CD4-positive, CD25-positive, alpha-beta regulatory T cell (primary cell): ENCODE results near the gene EMC10. TPM values are rescaled to one million over a fixed set of nuclear protein-coding genes. Genes with fewer than 3 reads are reported as not detected.

Source experiments
- ATAC-seq, 2 donors: fragments of 150-1000 bp; cut with Tn5 transposase; one replicate each; pipeline ENCODE4 v1.10.0; 2021; ENCODE audit warnings: low read depth in 2 of 2, moderate number of reproducible peaks in 2 of 2, moderate library complexity in 1 of 2
- DNase-seq, 3 donors: peaks; one replicate each; pipeline versions ENCODE4 v3.0.0 to v3.0.0-alpha.2; 2012 to 2022; ENCODE audit warnings: mixed read lengths in 1 of 3
- H3K27ac ChIP-seq: one replicate; pipeline ENCODE4 v1.7.0; 2013; ENCODE audit warnings: mild to moderate bottlenecking, low read length; ENCODE audit not compliant: insufficient read depth, poor library complexity, severe bottlenecking
- H3K27me3 ChIP-seq: one replicate; pipeline ENCODE4 v1.7.0; 2013; ENCODE audit warnings: low read length; ENCODE audit not compliant: control insufficient read depth, insufficient read depth
- H3K36me3 ChIP-seq: one replicate; pipeline ENCODE4 v1.7.0; 2013; ENCODE audit warnings: mild to moderate bottlenecking, low read length, moderate library complexity; ENCODE audit not compliant: control insufficient read depth, insufficient read depth
- H3K4me1 ChIP-seq: 2 replicates; pipeline ENCODE4 v1.7.0; 2013; ENCODE audit warnings: mild to moderate bottlenecking, low read length; ENCODE audit not compliant: insufficient read depth, control insufficient read depth, poor library complexity, severe bottlenecking
- H3K4me3 ChIP-seq: one replicate; pipeline ENCODE4 v1.7.0; 2013; ENCODE audit warnings: low read depth, mild to moderate bottlenecking, low read length, moderate library complexity
- H3K9me3 ChIP-seq, 2 experiments: 1 replicate in 1 of 2; 2 replicates in 1 of 2; pipeline ENCODE4 v1.7.0; 2013; ENCODE audit warnings: low read length in 2 of 2, mild to moderate bottlenecking in 1 of 2, moderate library complexity in 1 of 2; ENCODE audit not compliant: control insufficient read depth in 2 of 2
- H3K27ac Mint-ChIP-seq, 3 donors: one replicate each; pipeline ENCODE4 v1.8.0; 2020 to 2022; ENCODE audit warnings: mild to moderate bottlenecking in 3 of 3, mixed read lengths in 3 of 3, moderate library complexity in 2 of 3
- H3K27me3 Mint-ChIP-seq: one replicate; pipeline ENCODE4 v1.8.0; 2022; ENCODE audit warnings: mild to moderate bottlenecking, mixed read lengths
- H3K36me3 Mint-ChIP-seq: one replicate; pipeline ENCODE4 v1.8.0; 2020; ENCODE audit warnings: mixed read lengths
- H3K4me1 Mint-ChIP-seq, 4 donors: one replicate each; pipeline ENCODE4 v1.8.0; 2020 to 2022; ENCODE audit warnings: mixed read lengths in 4 of 4, mild to moderate bottlenecking in 1 of 4
- H3K4me3 Mint-ChIP-seq, 4 donors: one replicate each; pipeline ENCODE4 v1.8.0; 2020 to 2022; ENCODE audit warnings: mild to moderate bottlenecking in 4 of 4, mixed read lengths in 4 of 4, moderate library complexity in 3 of 4
- H3K9me3 Mint-ChIP-seq, 7 donors: one replicate each; pipeline ENCODE4 v1.8.0; 2020 to 2022; ENCODE audit warnings: mixed read lengths in 7 of 7, mild to moderate bottlenecking in 3 of 7, moderate library complexity in 2 of 7
- polyA plus RNA-seq, 4 donors: library from polyadenylated mRNA; unstranded; fragments of 300-500 nt; fragmentation: Illumina TruSeq; gene quantifications; one replicate each; pipeline ENCODE4 v1.2.3, GENCODE V29; 2021
- total RNA-seq: library from RNA; stranded (reverse); gene quantifications from one replicate; pipeline ENCODE4 v1.2.3, GENCODE V29; 2022

Gene EMC10
- total and polyA plus RNA-seq, 5 donors from 2014 or later: 8.0 to 83.7 (median 9.9) TPM

GRCh38 chr19:50511069-50511822 lies 34.9 kb downstream of the EMC10 start, which contains the start of gene JOSD2:
Gene JOSD2 (minus strand): TSS chr19:50511191. CDS start chr19:50510431, 760 bp downstream.
- Mint-ChIP-seq H3K4me3 (peak within 1 kb of the TSS; percentile 31 to 99 (median 93)), H3K36me3 (no peaks in the 10 kb centered on the region), H3K27me3 (peaks cover 14% of the 10 kb centered on the region), H3K9me3 (peaks cover 0 to 2% (median 0%) of the 10 kb centered on the region in 7 donors), H3K27ac (peak within 1 kb of the TSS; percentile 98 to 100 (median 99)), H3K4me1 (peaks cover 0 to 27% (median 8%) of the 10 kb centered on the region in 4 donors)
- no peaks in the 10 kb centered on the region for H3K9me3 ChIP-seq
- peak within 1 kb of the TSS; percentile 94 for H3K27ac ChIP-seq
- peak within 1 kb of the TSS; percentile 73 for H3K4me3 ChIP-seq
- no peaks in the 10 kb centered on the region for H3K27me3 ChIP-seq
- ATAC-seq (peak; percentile 94 to 95), DNase-seq (peak; percentile 94 to 100 (median 97))
- H3K4me1 ChIP-seq: peaks cover 16% of the 10 kb centered on the region
- H3K36me3 ChIP-seq: no peaks in the 10 kb centered on the region

GRCh38 chr19:50512112-50512998 lies 36.0 kb downstream of the EMC10 start:
- H3K27ac ChIP-seq: peak overlapping the region; percentile 94
- H3K36me3 Mint-ChIP-seq: no peaks in the 10 kb centered on the region
- peaks cover 0 to 2% (median 0%) of the 10 kb centered on the region in 7 donors for H3K9me3 Mint-ChIP-seq
- no peak for DNase-seq
- H3K4me1 ChIP-seq: peaks cover 16% of the 10 kb centered on the region
- peaks cover 14% of the 10 kb centered on the region for H3K27me3 Mint-ChIP-seq
- H3K27ac Mint-ChIP-seq: peak overlapping the region in 1 of 3 donors; percentile 98
- H3K4me1 Mint-ChIP-seq: peaks cover 0 to 27% (median 8%) of the 10 kb centered on the region in 4 donors
- no peak overlapping the region for H3K4me3 ChIP-seq
- H3K9me3 ChIP-seq: no peaks in the 10 kb centered on the region
- H3K36me3 ChIP-seq: no peaks in the 10 kb centered on the region
- ATAC-seq: no peak
- H3K4me3 Mint-ChIP-seq: peak overlapping the region in 1 of 4 donors; percentile 1
- no peaks in the 10 kb centered on the region for H3K27me3 ChIP-seq

GRCh38 chr19:50512999-50513745 lies 36.9 kb downstream of the EMC10 start:
- ATAC-seq (no peak), DNase-seq (no peak)
- peaks cover 14% of the 10 kb centered on the region for H3K27me3 Mint-ChIP-seq
- Histone ChIP-seq H3K36me3 (no peaks in the 10 kb centered on the region), H3K4me3 (no peak overlapping the region), H3K9me3 (no peaks in the 10 kb centered on the region), H3K27me3 (no peaks in the 10 kb centered on the region), H3K4me1 (peaks cover 16% of the 10 kb centered on the region), H3K27ac (no peak overlapping the region)
- H3K27ac Mint-ChIP-seq: peak overlapping the region in 2 of 3 donors; percentile 64 to 80
- peaks cover 0 to 2% (median 0%) of the 10 kb centered on the region in 7 donors for H3K9me3 Mint-ChIP-seq
- H3K4me3 Mint-ChIP-seq: peak overlapping the region in 3 of 4 donors; percentile 1 to 68 (median 43)
- H3K36me3 Mint-ChIP-seq: no peaks in the 10 kb centered on the region
- H3K4me1 Mint-ChIP-seq: peaks cover 0 to 27% (median 8%) of the 10 kb centered on the region in 4 donors

- Mint-ChIP-seq H3K4me1 (peaks cover 0 to 25% (median 8%) of the 10 kb centered on the region in 4 donors), H3K4me3 (peak within 1 kb of the TSS in 3 of 4 donors; percentile 41 to 68 (median 43)), H3K27ac (peak within 1 kb of the TSS in 2 of 3 donors; percentile 64 to 80), H3K27me3 (peaks cover 14% of the 10 kb centered on the region), H3K36me3 (no peaks in the 10 kb centered on the region), H3K9me3 (peaks cover 0 to 2% (median 0%) of the 10 kb centered on the region in 7 donors)
- Histone ChIP-seq H3K9me3 (no peaks in the 10 kb centered on the region), H3K4me1 (peaks cover 16% of the 10 kb centered on the region), H3K36me3 (no peaks in the 10 kb centered on the region), H3K4me3 (no peak within 1 kb of the TSS), H3K27me3 (no peaks in the 10 kb centered on the region), H3K27ac (no peak within 1 kb of the TSS)
- ATAC-seq: no peak
- DNase-seq: no peak
Measured at GRCh38 chr19:50513746-50514345, 37.5 kb downstream of the EMC10 start, which contains the start of gene ASPDH. Gene ASPDH (minus strand): TSS chr19:50513913. CDS start chr19:50513823, 90 bp downstream.

- Mint-ChIP-seq H3K4me1 (peaks cover 0 to 21% (median 8%) of the 10 kb centered on the region in 4 donors), H3K27me3 (peaks cover 14% of the 10 kb centered on the region), H3K36me3 (no peaks in the 10 kb centered on the region), H3K4me3 (peak overlapping the region in 1 of 4 donors; percentile 41), H3K9me3 (peaks cover 0 to 2% (median 0%) of the 10 kb centered on the region in 7 donors), H3K27ac (peak overlapping the region in 1 of 3 donors; percentile 25)
- Histone ChIP-seq H3K9me3 (no peaks in the 10 kb centered on the region), H3K27me3 (no peaks in the 10 kb centered on the region), H3K4me1 (peaks cover 16% of the 10 kb centered on the region), H3K4me3 (no peak overlapping the region), H3K27ac (no peak overlapping the region), H3K36me3 (no peaks in the 10 kb centered on the region)
- no peak for DNase-seq
- ATAC-seq: no peak
Measured at GRCh38 chr19:50514346-50515167, 38.2 kb downstream of the EMC10 start.

- DNase-seq: no peak
- Histone ChIP-seq H3K27ac (no peak overlapping the region), H3K9me3 (no peaks in the 10 kb centered on the region), H3K4me3 (no peak overlapping the region), H3K4me1 (peaks cover 16% of the 10 kb centered on the region), H3K27me3 (no peaks in the 10 kb centered on the region), H3K36me3 (no peaks in the 10 kb centered on the region)
- no peak overlapping the region for H3K27ac Mint-ChIP-seq
- H3K4me1 Mint-ChIP-seq: peaks cover 0 to 19% (median 8%) of the 10 kb centered on the region in 4 donors
- peaks cover 14% of the 10 kb centered on the region for H3K27me3 Mint-ChIP-seq
- H3K4me3 Mint-ChIP-seq: no peak overlapping the region
- H3K36me3 Mint-ChIP-seq: no peaks in the 10 kb centered on the region
- ATAC-seq: no peak
- H3K9me3 Mint-ChIP-seq: peaks cover 0 to 2% (median 0%) of the 10 kb centered on the region in 7 donors
Measured at GRCh38 chr19:50515168-50515561, 38.9 kb downstream of the EMC10 start.
